Stimulated activated naive CD4-positive, alpha-beta T cell (primary cell): ENCODE data around the gene TRIM72.
"Not testable (repeated sequence)": the region's sequence is repeated elsewhere in the genome, so short reads cannot be mapped to it uniquely, and the experiment has no call there.

Source experiments
- DNase-seq, 6 experiments: peaks; one replicate each; lab custom pipeline; 2025; lab: John Stamatoyannopoulos, UW

Gene TRIM72

GRCh38 chr16:31190818-31191444 lies 23.0 kb upstream of the TRIM72 start:
- no peak for DNase-seq

GRCh38 chr16:31191697-31192428 lies 22.1 kb upstream of the TRIM72 start:
- DNase-seq: no peak

- DNase-seq: no peak
Measured at GRCh38 chr16:31192856-31193642, 20.9 kb upstream of the TRIM72 start.

- no peak for DNase-seq
Measured at GRCh38 chr16:31193874-31194273, 20.0 kb upstream of the TRIM72 start.

GRCh38 chr16:31194898-31195297 lies 19.0 kb upstream of the TRIM72 start:
- no peak for DNase-seq

- DNase-seq: not testable (repeated sequence)
Measured at GRCh38 chr16:31195861-31196260, 18.1 kb upstream of the TRIM72 start.

- no peak for DNase-seq
Measured at GRCh38 chr16:31196324-31197088, 17.4 kb upstream of the TRIM72 start.

- no peak for DNase-seq
Measured at GRCh38 chr16:31198207-31198882, 15.6 kb upstream of the TRIM72 start.

- DNase-seq: no peak
Measured at GRCh38 chr16:31199430-31200041, 14.4 kb upstream of the TRIM72 start.

- DNase-seq: not testable (repeated sequence)
Measured at GRCh38 chr16:31200111-31200510, 13.8 kb upstream of the TRIM72 start.

- DNase-seq: peak; percentile 20 to 66 (median 35)
Measured at GRCh38 chr16:31200821-31201568, 12.9 kb upstream of the TRIM72 start.

- peak; percentile 27 to 71 (median 45) for DNase-seq
Measured at GRCh38 chr16:31201582-31202413, 12.1 kb upstream of the TRIM72 start.

- peak in 4 of 6 experiments; percentile 27 to 61 (median 56) for DNase-seq
Measured at GRCh38 chr16:31202414-31203375, 11.2 kb upstream of the TRIM72 start, which contains the start of gene PYCARD. Gene PYCARD (minus strand): TSS chr16:31202760. CDS start chr16:31202690, 70 bp downstream.

- DNase-seq: no peak
Measured at GRCh38 chr16:31204871-31205666, 8.8 kb upstream of the TRIM72 start.

- DNase-seq: no peak
Measured at GRCh38 chr16:31206776-31207175, 7.1 kb upstream of the TRIM72 start.

- no peak for DNase-seq
Measured at GRCh38 chr16:31213342-31213741, 577 bp upstream of the TRIM72 start.

- DNase-seq: no peak
Measured at GRCh38 chr16:31214708-31215286, 878 bp downstream of the TRIM72 start.
